ENCODE data around the gene SLFN5. TPM values are rescaled to one million over a fixed set of nuclear protein-coding genes. Genes with fewer than 3 reads are reported as not detected.
"Not testable (repeated sequence)": the region's sequence is repeated elsewhere in the genome, so short reads cannot be mapped to it uniquely, and the experiment has no call there.

SLFN5 gene
- total RNA-seq, 6 experiments from 2014 or later, result 55.2 to 64.0 (median 56.1) TPM

DNA sequence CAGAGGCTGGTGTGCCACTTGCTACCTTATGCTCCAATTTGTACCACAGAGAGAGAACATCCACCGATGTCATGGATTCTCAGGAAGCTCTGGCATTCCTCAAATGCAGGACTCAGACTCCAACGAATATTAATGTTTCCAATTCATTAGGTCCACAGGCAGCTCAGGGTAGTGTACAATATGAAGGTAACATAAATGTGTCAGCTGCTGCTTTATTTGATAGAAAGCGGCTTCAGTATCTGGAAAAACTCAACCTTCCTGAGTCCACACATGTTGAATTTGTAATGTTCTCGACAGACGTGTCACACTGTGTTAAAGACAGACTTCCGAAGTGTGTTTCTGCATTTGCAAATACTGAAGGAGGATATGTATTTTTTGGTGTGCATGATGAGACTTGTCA lies 16.1 kb downstream of the SLFN5 start:
- H3K27ac Mint-ChIP-seq, result no peak overlapping the region; the same call in 1 of the 2 replicates
- no peak for DNase-seq
- peaks cover 35% of the 10 kb centered on the region for H3K36me3 Mint-ChIP-seq (ENCODE audit: low read depth)
- H3K27me3 Mint-ChIP-seq (ENCODE audit: insufficient read depth), result no peaks in the 10 kb centered on the region
- H3K9me3 Mint-ChIP-seq, result no peaks in the 10 kb centered on the region
- TF ChIP-seq, protein P1, sequence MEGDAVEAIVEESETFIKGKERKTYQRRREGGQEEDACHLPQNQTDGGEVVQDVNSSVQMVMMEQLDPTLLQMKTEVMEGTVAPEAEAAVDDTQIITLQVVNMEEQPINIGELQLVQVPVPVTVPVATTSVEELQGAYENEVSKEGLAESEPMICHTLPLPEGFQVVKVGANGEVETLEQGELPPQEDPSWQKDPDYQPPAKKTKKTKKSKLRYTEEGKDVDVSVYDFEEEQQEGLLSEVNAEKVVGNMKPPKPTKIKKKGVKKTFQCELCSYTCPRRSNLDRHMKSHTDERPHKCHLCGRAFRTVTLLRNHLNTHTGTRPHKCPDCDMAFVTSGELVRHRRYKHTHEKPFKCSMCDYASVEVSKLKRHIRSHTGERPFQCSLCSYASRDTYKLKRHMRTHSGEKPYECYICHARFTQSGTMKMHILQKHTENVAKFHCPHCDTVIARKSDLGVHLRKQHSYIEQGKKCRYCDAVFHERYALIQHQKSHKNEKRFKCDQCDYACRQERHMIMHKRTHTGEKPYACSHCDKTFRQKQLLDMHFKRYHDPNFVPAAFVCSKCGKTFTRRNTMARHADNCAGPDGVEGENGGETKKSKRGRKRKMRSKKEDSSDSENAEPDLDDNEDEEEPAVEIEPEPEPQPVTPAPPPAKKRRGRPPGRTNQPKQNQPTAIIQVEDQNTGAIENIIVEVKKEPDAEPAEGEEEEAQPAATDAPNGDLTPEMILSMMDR (IDR thresholded peaks at IDR 0.05), result no peak
- H3K4me3 Mint-ChIP-seq, result no peak overlapping the region
- H3K4me1 Mint-ChIP-seq (ENCODE audit: low read depth), result peaks cover 40% of the 10 kb centered on the region

GRCh38 chr17:35265071-35265470 lies 22.2 kb downstream of the SLFN5 start:
- TF ChIP-seq, protein P1 (IDR thresholded peaks at IDR 0.05), result no peak
- 0 out of 2 replicates have a peak, but pooled peaks cover 4% of the 10 kb centered on the region for H3K4me1 Mint-ChIP-seq (ENCODE audit: low read depth)
- H3K4me3 Mint-ChIP-seq, result no peak overlapping the region
- H3K27me3 Mint-ChIP-seq (ENCODE audit: insufficient read depth), result no peaks in the 10 kb centered on the region
- H3K9me3 Mint-ChIP-seq, result no peaks in the 10 kb centered on the region
- DNase-seq, result no peak
- H3K36me3 Mint-ChIP-seq (ENCODE audit: low read depth), result peaks cover 61% of the 10 kb centered on the region
- no peak overlapping the region for H3K27ac Mint-ChIP-seq

- no peak for DNase-seq
- H3K4me3 Mint-ChIP-seq, result no peak overlapping the region
- TF ChIP-seq, protein P1 (IDR thresholded peaks at IDR 0.05), result no peak
- H3K27ac Mint-ChIP-seq, result no peak overlapping the region
- H3K27me3 Mint-ChIP-seq (ENCODE audit: insufficient read depth), result no peaks in the 10 kb centered on the region
- H3K4me1 Mint-ChIP-seq (ENCODE audit: low read depth), result 0 out of 2 replicates have a peak, but pooled peaks cover 4% of the 10 kb centered on the region
- H3K9me3 Mint-ChIP-seq, result no peaks in the 10 kb centered on the region
- H3K36me3 Mint-ChIP-seq (ENCODE audit: low read depth), result peaks cover 64% of the 10 kb centered on the region
Measured at GRCh38 chr17:35265566-35266141, 22.8 kb downstream of the SLFN5 start.

GRCh38 chr17:35274167-35275066 lies 31.5 kb downstream of the SLFN5 start:
- H3K4me1 Mint-ChIP-seq (ENCODE audit: low read depth); H3K9me3 Mint-ChIP-seq; H3K4me3 Mint-ChIP-seq; H3K27me3 Mint-ChIP-seq (ENCODE audit: insufficient read depth); H3K27ac Mint-ChIP-seq; DNase-seq: not testable (repeated sequence)
- H3K36me3 Mint-ChIP-seq (ENCODE audit: low read depth), result peaks cover 28% of the 10 kb centered on the region

- H3K4me3 Mint-ChIP-seq; H3K4me1 Mint-ChIP-seq (ENCODE audit: low read depth); H3K9me3 Mint-ChIP-seq; H3K27ac Mint-ChIP-seq; H3K27me3 Mint-ChIP-seq (ENCODE audit: insufficient read depth); H3K36me3 Mint-ChIP-seq (ENCODE audit: low read depth); DNase-seq: not testable (repeated sequence)
Measured at GRCh38 chr17:35278454-35278853, 35.6 kb downstream of the SLFN5 start.

DNA sequence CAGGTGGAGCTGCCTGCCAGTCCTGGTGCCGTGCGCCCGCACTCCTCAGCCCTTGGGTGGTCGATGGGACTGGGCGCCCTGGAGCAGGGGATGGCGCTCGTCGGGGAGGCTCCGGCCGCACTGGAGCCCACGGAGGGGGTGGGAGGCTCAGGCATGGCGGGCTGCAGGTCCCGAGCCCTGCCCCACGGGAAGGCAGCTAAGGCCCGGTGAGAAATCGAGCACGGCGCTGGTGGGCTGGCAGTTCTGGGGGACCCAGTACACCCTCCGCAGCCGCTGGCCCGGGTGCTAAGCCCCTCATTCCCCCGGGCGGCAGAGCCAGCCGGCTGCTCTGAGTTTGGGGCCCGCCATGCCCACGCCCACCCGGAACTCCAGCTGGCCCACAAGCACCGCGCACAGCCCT lies 36.0 kb downstream of the SLFN5 start:
- H3K4me3 Mint-ChIP-seq; H3K9me3 Mint-ChIP-seq; H3K4me1 Mint-ChIP-seq (ENCODE audit: low read depth); DNase-seq; H3K27me3 Mint-ChIP-seq (ENCODE audit: insufficient read depth); H3K27ac Mint-ChIP-seq; H3K36me3 Mint-ChIP-seq (ENCODE audit: low read depth): not testable (repeated sequence)

GRCh38 chr17:35283767-35284166 lies 40.9 kb downstream of the SLFN5 start:
- H3K27me3 Mint-ChIP-seq (ENCODE audit: insufficient read depth), result peaks cover 8% of the 10 kb centered on the region
- H3K36me3 Mint-ChIP-seq (ENCODE audit: low read depth), result peaks cover 6% of the 10 kb centered on the region; the same call in 1 of the 2 replicates
- no peak for DNase-seq
- no peak overlapping the region for H3K4me3 Mint-ChIP-seq
- H3K9me3 Mint-ChIP-seq, result no peaks in the 10 kb centered on the region; the same call in 1 of the 2 replicates
- no peak overlapping the region for H3K27ac Mint-ChIP-seq
- H3K4me1 Mint-ChIP-seq (ENCODE audit: low read depth), result no peaks in the 10 kb centered on the region
- TF ChIP-seq, protein P1 (IDR thresholded peaks at IDR 0.05), result no peak

Measured in HFFc6 (cell line).